ENCODE results near the gene LFNG.

DNA sequence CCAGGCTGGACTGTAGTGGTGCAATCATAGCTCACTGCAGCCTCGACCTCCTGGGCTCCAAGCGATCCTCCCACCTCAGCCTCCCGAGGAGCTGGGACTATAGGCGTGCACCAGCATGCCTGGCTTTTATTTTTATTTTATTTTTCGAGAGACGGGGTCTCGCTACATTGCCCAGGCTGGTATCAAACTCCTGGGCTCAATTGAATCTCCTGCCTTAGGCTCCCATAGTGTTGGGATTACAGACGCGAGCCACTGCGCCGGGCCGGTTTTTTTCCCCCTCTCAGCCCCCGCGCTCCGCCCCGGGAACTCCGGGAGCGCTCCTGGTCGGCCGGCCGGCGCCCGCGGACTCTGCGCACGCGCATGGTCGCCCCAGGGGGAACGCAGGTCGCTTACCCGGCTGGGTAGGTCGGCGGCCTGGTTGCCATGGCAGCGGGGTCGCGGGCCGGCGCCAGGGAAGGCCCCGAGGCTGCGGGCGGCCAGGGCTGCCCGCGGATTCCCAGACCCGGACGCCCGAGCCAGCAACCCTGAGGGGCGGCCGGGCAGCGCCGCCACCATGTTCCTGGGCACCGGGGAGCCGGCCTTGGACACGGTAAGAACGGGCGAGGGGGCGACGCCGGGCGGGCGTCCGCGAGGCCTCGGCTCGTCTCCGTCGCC lies 39.2 kb downstream of the LFNG start, which contains the start of gene IQCE:
- TF ChIP-seq, protein P1, sequence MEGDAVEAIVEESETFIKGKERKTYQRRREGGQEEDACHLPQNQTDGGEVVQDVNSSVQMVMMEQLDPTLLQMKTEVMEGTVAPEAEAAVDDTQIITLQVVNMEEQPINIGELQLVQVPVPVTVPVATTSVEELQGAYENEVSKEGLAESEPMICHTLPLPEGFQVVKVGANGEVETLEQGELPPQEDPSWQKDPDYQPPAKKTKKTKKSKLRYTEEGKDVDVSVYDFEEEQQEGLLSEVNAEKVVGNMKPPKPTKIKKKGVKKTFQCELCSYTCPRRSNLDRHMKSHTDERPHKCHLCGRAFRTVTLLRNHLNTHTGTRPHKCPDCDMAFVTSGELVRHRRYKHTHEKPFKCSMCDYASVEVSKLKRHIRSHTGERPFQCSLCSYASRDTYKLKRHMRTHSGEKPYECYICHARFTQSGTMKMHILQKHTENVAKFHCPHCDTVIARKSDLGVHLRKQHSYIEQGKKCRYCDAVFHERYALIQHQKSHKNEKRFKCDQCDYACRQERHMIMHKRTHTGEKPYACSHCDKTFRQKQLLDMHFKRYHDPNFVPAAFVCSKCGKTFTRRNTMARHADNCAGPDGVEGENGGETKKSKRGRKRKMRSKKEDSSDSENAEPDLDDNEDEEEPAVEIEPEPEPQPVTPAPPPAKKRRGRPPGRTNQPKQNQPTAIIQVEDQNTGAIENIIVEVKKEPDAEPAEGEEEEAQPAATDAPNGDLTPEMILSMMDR (IDR thresholded peaks at IDR 0.05) = no peak
- no peak for TF ChIP-seq EZH2 (IDR thresholded peaks at IDR 0.05; ENCODE audit: borderline replicate concordance, insufficient read depth, low read depth, low read length, poor library complexity, severe bottlenecking)

Measured in B cell (primary cell).